Measurements from ENCODE around the gene SMIM13. TPM values are rescaled to one million over a fixed set of nuclear protein-coding genes. Genes with fewer than 3 reads are reported as not detected.

Gene SMIM13
- polyA plus RNA-seq, 2 of the 4 experiments (the other 2 are of a cell fraction) = 12.7 to 12.8 TPM

- TF ChIP-seq HDAC2 (IDR thresholded peaks at IDR 0.05) (no peak), TP53 (CRISPR knock-in tag; IDR thresholded peaks at IDR 0.05) (no peak), PBX3 (IDR thresholded peaks at IDR 0.05) (no peak), RCOR1 (IDR thresholded peaks at IDR 0.05; ENCODE audit: low read depth, low read length) (no peak), EP300 (IDR thresholded peaks at IDR 0.05) (no peak), RAD21 (conservative IDR thresholded peaks at IDR 0.05 in 1 of 2, IDR thresholded peaks at IDR 0.05 in 1 of 2) (no peak), JUN (IDR thresholded peaks at IDR 0.05) (no peak), ZSCAN20 (CRISPR knock-in tag; IDR thresholded peaks at IDR 0.05) (no peak), POLR2AphosphoS2 (conservative IDR thresholded peaks at IDR 0.05; ENCODE audit: low read length) (no peak), ZFP36 (IDR thresholded peaks at IDR 0.05; ENCODE audit: borderline replicate concordance, partially characterized antibody) (no peak), JUNB (IDR thresholded peaks at IDR 0.05) (no peak), GATA3 (IDR thresholded peaks at IDR 0.05; ENCODE audit: borderline replicate concordance) (no peak), ATOH8 (CRISPR knock-in tag; IDR thresholded peaks at IDR 0.05; ENCODE audit: low read depth) (no peak), HOXA7 (CRISPR knock-in tag; IDR thresholded peaks at IDR 0.05) (no peak), CHD4 (IDR thresholded peaks at IDR 0.05; ENCODE audit: borderline replicate concordance) (no peak), HOXB5 (CRISPR knock-in tag; IDR thresholded peaks at IDR 0.05) (no peak), CHD2 (IDR thresholded peaks at IDR 0.05; ENCODE audit: low read length, partially characterized antibody) (no peak)
- CTCF ChIA-PET = interaction anchor here (1.8 to 3.0 kb wide), 2 partner anchors 36 to 317 kb away, joined by 8 to 19 read pairs; no protein-coding TSS in a partner anchor
Measured at GRCh38 chr6:11179419-11180202, 86.0 kb downstream of the SMIM13 start.

GRCh38 chr6:11181478-11182136, 88.0 kb downstream of the SMIM13 start:
- Histone ChIP-seq H3K4me3 (no peak overlapping the region), H3K4me2 (no peak overlapping the region), H3K4me1 (peaks cover 21% of the 10 kb centered on the region), H3K9me3 (peaks cover 7% of the 10 kb centered on the region; the same call in 2 of the 3 replicates), H3K27ac (no peak overlapping the region)
- FAIRE-seq (no peak), DNase-seq (ENCODE audit: low read depth in 1 of 2, low spot score in 1 of 2) (no peak), ATAC-seq (no peak)
- ChIA-PET POLR2A (no interaction called here), CTCF (interaction anchor here (3.0 kb wide), 1 partner anchor 315 kb away, joined by 19 read pairs; no protein-coding TSS in a partner anchor)
- TF ChIP-seq HOXA7 (CRISPR knock-in tag; IDR thresholded peaks at IDR 0.05) = 0 out of 2 replicates have a peak, but pooled peaks have one; percentile 20
- TF ChIP-seq NR3C1 (IDR thresholded peaks at IDR 0.05) = no peak
- peak; percentile 79; the same call in 1 of the 2 replicates for TF ChIP-seq HDAC2 (IDR thresholded peaks at IDR 0.05)
- no peak for TF ChIP-seq ZSCAN20 (CRISPR knock-in tag; IDR thresholded peaks at IDR 0.05)
- 0 out of 2 replicates have a peak, but pooled peaks have one; percentile 20 for TF ChIP-seq FOSB (CRISPR knock-in tag; IDR thresholded peaks at IDR 0.05)
- peak; percentile 89 for TF ChIP-seq KDM1A (IDR thresholded peaks at IDR 0.05; ENCODE audit: low read depth)
- 95% methylated on average over 3 of the region's 3 CpGs for WGBS (ENCODE audit: missing lambda C conversion rate)

More at GRCh38 chr6:11179419-11180202, 86.0 kb downstream of the SMIM13 start:
- H3K4me2 ChIP-seq = 0 out of 3 replicates have a peak overlapping the region, but pooled peaks have one; percentile 8
- no peak for DNase-seq (ENCODE audit: low read depth in 1 of 2, low spot score in 1 of 2)
- ATAC-seq = peak in 1 of 2 experiments; percentile 58; a peak in 3 of 6 replicates
- H3K4me1 ChIP-seq = peaks cover 10% of the 10 kb centered on the region
- H3K9me3 ChIP-seq = peaks cover 7% of the 10 kb centered on the region; the same call in 2 of the 3 replicates
- no peak overlapping the region for H3K4me3 ChIP-seq
- no peak for FAIRE-seq
- POLR2A ChIA-PET = no interaction called here
- peak overlapping the region; percentile 60 to 75 for H3K27ac ChIP-seq
- 62% methylated on average over 8 of the region's 8 CpGs for WGBS (ENCODE audit: missing lambda C conversion rate)

Measured in A549 (cell line).